T-helper 1 cell treated with Interleukin-12 subunit alpha and Interleukin-12 subunit beta and Interleukin-4 antibody, amounts not matched to agents 30 ng/mL and 1 ng/mL, for 36 hours (primary cell): Measurements from ENCODE around the gene CACNA1G. TPM values are rescaled to one million over a fixed set of nuclear protein-coding genes. Genes with fewer than 3 reads are reported as not detected.

ENCODE experiments used
- intact Hi-C: fragments of 100-400 bp; cut with micrococcal nuclease; formaldehyde crosslinking; loops from one replicate; pipeline ENCODE4 v1.15.1; 2024
- total RNA-seq: library from RNA; stranded (reverse); gene quantifications from 2 replicates; pipeline ENCODE4 v1.2.3, GENCODE V29; 2022

CACNA1G gene
- total RNA-seq, 1 donor from 2014 or later, result not detected

DNA sequence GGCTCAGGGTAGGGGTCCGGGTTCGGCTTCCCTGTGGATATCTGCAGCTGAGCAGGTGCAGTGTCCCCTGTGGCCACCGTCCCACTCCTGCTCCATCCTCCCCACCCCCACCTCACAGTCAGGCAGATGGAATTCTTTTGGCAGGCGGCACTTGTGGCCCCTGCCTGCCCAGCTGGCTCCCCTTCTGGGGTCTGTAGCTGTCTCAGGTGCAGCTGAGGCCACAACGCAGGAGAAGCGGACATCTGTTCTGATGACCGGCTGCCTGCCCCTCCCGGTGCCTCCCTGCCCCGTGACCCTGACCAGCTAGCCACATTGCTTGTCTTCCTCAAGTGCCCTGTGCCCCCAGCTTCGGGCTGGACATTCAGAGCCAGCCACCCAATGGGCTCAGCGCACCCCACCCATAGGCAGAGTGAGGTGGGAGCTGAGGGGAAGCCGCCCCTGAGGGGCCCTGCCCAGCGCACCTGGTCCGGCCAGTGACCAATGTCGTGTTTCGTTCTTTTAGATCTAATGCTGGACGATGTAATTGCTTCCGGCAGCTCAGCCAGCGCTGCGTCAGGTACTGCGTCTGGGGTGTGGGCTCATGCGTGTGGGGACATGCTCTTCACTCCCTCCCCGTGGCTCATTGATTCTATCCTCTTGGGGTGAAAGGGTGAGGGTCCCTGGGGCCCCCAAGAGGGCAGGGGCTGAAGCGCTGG, 49.0 kb downstream of the CACNA1G start:
- intact Hi-C loops, result no loop called here

DNA sequence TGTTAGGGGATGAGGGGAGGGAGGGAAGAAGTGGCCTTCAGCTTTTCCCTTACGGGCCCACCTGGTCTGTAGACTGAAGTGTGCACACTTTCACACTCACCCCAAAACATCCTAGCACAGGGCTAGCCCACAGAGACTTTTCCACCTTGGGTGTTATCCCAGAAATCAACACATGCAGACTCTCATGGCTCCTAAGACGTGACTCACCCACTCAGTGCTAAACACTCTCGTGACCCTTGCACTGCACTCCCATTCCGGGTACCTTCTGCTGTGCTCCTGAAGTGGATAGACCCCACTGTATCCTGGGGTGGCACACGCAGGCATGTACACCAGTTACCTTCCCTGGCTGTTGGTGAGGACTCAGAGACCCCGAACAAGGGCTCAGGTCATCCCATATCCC, 51.1 kb downstream of the CACNA1G start:
- intact Hi-C loops, result no loop called here

DNA sequence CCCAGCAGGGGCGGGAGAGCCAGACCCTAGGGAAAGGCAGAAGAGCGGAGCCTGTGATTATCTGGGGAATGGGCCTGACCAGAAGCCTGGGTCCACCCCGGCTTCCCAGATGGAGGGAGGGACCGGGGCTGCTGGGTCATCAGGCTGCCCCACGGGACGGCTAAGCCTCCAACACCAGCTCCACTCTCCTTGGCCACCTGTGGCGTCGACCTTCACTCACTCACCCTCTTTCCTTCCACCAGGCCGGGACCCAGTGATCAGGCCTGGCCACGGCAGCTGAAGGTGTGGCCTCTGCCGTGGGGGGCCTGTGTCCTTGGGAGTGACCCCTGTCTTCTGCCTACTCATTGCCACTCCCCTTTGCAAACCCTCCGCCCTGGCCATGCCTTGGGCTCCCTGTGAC, 51.8 kb downstream of the CACNA1G start:
- intact Hi-C loops, result no loop called here

DNA sequence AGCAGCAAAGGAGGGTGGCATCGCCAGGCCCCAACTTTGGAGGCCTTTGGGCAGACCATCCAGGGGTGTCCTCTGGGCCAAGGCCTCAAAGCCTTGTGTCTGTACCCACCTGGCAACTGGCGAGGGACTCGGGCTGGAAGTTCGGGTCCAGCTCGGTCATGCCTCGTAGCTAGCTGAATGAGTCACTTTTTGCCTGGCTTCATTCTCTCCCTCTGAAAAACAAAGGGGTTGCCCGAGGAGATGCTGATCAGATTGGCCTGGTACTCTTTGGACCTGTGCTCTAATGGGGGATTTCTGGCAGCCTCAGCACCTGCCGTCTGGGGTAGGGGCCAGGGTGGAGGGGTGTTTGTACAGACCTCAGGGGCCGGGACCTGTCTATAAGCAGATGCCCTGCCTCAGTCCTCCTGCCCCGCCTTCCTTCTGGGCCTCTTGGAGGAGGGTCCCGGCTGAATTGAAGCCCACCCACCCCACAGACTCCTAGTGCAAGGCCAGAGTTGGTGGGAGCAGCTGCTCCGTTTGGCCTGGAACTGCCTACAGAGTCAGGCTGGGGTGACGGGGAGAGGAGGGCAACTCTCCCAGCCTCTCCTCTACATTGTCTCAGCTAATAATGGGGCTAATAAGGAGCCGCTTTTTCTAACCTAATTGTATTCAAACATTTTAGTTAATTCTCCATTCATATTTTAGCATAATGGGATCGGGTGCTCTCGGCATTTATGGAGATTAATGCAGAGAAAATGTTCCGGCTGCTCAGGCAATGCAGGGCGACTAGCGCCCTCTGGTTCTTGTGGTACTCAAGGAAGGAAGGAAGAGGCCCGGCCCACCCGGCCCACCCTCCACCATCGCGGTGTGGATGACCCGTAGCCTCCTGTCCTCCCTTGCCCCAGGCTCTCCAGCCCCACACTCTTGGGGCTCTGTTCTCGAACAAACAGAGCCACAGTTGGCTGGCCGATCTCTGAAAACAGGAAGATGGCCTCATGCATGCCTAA, 52.8 kb downstream of the CACNA1G start:
- intact Hi-C loops, result no loop called here

DNA sequence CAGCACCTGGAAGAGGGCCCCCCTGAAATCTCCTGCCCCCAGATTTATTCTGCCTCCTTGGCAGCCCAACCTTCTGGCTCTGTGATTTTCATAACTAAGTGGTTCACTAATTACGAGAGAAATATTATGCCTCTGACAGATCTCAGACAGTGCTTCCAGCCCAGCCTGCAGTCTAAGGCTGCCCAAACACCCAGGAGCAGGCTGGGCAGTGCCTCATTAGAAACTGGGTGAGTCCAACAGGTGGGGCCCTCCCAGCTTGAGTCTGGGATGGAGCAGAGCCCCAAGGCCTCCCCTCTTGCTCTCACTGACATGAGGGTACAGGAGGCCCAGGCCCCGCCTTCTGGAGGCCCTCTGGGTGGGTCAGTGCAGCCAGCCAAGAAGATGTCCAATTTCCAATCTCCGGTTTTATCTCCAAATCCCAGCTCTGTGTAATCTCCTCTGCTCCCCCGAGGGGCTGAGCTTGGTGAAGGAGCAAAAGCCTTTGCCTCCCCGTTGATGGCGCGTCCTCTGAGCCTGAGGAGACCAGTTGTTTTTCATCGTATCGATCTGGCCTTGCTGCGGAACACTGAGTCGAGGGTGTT, 54.0 kb downstream of the CACNA1G start:
- intact Hi-C loops, result no loop called here

DNA sequence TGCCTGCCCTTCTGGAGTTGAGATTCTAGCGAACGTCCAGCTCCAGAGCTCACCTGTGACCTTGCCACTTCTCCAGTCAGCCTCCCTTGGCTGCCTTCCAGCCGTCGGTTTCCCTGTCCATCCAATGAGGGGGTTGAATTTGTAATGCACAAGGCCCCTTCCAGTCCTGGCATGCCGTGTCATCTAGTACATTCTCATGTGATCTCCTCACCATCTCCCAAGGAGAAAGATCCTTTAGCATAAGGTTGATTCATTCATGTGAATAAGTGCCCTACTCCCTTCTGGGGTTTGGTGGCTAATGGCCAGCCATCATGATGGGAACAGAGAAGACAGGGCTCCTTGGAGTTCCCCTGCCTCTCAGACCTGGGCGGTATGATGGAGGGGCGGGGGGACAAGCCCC, 55.3 kb downstream of the CACNA1G start:
- intact Hi-C loops, result no loop called here

DNA sequence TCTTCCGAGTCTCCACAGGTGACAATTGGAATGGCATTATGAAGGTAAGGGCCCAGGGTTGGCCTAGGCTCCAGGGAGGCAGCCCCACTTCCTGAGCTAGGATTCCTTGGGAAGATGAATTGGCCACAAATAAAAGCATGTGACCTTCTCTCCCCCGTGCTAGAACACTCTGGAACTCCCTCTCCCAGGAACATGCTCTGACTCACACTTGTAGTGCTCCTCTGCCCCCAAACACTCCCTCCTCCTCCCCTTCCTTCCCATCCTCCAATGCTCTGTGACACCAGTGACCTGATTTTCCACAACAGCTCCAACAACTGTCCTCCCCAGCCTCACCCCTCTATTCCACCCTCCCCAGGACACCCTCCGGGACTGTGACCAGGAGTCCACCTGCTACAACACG, 57.8 kb downstream of the CACNA1G start:
- intact Hi-C loops, result no loop called here

DNA sequence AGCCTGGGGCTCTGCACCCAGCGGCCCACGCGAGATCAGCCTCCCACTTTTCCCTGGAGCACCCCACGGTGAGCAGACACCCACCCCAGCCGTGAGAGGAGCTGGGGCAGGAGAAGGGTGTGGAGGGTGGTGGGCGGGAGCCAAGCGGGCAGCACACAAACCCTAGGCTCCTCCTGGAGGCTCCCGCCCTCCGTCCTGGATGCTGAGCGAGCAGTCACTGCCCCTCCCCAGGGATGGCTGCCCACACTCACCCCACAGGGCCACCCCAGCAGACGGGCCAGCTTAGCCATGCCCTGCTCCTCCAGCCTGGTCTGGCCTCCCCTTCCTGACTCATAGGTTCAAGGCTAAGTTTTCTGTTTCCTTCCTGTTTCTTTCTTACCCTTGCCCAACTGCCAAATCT, 58.4 kb downstream of the CACNA1G start:
- intact Hi-C loops, result no loop called here

DNA sequence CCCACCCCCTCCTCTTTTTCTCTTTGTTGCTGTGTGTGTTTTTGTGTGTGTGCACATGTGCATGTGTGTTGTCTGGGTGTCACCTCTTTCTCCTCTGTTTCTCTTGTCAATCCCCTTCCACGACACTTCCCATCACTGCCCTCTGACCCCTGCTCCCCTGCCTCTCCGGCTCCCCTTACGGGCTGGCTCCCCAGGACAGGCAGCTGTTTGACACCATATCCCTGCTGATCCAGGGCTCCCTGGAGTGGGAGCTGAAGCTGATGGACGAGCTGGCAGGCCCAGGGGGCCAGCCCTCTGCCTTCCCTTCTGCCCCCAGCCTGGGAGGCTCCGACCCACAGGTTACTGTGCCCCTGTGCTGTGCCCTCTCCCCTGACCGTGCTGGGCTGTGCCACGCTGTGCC, 59.0 kb downstream of the CACNA1G start:
- intact Hi-C loops, result no loop called here

DNA sequence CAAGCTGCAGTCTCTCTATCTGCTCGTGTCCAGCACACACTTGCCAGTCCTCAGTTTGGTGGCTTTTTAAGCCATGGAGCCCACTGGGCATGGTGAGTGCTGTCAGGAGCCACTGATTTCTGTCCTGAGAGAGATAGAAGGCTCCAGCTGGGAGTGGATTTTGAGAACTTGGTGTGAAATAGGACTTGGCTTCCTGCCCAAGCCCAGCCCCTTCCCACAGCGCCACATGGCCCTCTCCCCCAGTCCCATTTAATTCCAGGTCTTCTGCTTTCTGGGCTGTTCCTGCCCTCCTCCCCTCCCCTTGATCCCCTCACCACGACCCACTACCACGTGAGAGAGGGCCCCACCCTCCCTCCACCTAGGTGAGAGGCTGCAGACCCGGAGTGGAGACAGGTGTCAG, 59.7 kb downstream of the CACNA1G start:
- intact Hi-C loops, result no loop called here

DNA sequence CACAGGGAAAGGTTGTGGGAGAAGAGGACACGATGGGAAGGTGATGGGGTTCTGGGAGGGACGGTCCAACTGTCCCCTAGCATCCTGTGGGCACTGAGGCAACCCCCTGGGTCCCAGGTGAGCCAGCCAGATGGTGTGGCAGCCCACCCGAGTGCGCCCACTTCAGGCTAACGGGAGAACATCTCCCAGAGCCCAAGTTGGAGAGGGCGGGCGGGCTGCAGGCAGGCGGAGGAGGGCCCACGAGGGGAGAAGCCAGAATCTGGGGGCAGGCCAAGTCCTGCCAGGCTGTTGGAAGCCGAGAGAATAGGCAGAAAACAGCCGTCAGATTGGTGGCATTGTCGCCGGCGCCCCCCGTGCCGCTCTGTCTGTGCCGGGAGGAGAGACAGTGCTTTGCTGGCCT, 60.3 kb downstream of the CACNA1G start:
- intact Hi-C loops, result no loop called here

DNA sequence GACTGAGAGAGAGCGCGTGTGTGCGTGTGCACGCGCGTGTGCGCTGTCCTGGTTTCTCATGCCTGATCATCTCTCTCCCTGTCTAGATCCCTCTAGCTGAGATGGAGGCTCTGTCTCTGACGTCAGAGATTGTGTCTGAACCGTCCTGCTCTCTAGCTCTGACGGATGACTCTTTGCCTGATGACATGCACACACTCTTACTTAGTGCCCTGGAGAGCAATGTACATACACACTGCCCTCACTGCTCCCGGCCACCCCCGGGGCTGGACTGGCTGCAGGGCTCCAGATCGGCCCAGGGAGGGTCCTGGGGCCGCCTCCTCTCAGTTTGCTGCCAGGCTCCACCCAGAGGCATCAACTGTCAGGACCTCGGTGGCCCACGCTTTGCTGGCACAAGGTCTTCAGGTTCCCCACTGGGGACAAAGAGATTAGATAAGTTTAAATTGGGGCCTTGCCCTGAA, 61.1 kb downstream of the CACNA1G start:
- intact Hi-C loops, result no loop called here

DNA sequence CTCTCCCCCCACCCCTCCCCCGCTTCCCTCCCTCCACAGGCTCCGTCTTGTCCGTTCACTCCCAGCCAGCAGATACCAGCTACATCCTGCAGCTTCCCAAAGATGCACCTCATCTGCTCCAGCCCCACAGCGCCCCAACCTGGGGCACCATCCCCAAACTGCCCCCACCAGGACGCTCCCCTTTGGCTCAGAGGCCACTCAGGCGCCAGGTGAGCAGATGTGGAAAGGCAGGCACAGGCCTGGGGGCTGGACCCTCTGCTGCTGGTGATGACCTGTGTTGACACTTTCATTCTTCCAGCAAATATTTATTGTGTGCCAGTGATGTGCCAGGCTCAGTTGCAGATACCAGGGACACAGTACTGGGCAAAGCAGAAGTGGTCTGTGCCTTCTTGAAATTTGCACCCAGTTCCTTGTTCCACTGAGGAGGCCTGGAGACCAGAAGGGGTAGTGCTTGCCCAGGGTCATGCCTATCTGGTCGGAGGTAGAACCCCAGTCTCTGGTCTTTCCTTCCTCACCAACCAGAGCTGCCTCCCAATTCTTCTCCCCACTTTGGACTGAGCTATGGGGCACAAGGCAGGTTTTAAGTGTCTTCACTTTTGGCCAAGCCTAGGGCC, 63.9 kb downstream of the CACNA1G start:
- intact Hi-C loops, result no loop called here

DNA sequence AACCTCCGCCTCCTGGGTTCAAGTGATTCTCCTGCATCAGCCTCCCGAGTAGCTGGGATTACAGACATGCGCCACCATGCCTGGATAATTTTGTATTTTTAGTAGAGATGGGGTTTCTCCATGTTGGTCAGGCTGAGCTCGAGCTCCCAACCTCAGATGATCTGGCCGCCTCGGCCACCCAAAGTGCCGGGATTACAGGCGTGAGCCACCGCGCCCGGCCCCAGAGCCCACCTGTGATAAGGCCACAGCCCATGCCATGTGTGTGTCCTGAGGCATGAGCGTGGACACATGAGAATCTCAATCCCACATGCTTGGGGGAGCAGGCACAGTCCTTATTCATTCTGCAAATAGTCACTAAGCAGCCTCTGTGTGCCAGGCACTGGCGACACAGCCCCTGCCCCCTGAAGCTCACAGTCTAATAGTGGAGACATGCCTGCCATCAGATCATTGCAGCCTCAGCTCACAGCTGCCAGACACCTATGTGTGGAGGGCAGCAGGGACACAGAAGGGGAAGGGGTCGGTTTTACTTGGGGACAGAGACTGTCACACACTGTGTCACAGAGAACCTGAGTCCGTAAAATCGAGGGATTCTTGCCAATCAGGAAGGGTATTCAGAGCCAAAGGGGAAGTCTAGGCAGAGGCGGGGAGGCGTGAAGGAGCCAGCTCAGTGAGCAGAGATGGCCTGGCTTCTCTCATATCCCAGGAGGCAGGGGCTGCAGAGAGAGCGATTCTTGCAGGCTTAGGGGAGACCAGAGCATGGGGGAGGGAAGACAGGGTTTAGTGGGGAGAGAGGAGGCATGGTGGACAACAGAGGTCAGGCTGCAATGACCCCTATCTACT, 64.7 kb downstream of the CACNA1G start:
- intact Hi-C loops, result no loop called here

DNA sequence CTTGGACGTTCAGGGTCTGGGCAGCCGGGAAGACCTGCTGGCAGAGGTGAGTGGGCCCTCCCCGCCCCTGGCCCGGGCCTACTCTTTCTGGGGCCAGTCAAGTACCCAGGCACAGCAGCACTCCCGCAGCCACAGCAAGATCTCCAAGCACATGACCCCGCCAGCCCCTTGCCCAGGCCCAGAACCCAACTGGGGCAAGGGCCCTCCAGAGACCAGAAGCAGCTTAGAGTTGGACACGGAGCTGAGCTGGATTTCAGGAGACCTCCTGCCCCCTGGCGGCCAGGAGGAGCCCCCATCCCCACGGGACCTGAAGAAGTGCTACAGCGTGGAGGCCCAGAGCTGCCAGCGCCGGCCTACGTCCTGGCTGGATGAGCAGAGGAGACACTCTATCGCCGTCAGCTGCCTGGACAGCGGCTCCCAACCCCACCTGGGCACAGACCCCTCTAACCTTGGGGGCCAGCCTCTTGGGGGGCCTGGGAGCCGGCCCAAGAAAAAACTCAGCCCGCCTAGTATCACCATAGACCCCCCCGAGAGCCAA, 65.6 kb downstream of the CACNA1G start:
- intact Hi-C loops, result loop anchor here (1.0 kb wide), 2 partner anchors 79 to 144 kb away; partner anchors contain the start of gene SPATA20

DNA sequence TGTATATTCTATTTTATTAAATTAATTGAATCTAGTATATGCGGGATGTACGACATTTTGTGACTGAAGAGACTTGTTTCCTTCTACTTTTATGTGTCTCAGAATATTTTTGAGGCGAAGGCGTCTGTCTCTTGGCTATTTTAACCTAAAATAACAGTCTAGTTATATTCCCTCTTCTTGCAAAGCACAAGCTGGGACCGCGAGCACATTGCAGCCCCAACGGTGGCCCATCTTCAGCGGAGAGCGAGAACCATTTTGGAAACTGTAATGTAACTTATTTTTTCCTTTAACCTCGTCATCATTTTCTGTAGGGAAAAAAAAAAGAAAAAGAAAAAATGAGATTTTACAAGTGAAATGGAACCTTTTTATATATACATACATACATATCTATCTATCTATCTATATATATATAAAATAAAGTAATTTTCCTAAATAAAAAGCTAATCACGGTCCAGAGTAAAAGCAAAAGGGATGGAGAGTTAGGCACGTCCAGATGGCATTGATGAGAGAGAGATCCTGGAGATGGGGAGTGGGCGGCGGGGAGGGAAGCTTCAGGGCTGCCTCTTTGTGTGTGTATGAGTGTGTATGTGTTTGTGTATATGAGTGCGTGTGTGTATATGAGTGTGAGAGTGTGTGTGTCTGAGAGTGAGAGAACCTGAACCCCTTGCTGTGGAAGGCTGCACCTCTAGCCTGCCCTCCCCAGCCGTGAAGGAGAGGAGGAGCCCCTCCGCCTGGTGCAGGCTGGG, 66.7 kb downstream of the CACNA1G start:
- intact Hi-C loops, result no loop called here

DNA sequence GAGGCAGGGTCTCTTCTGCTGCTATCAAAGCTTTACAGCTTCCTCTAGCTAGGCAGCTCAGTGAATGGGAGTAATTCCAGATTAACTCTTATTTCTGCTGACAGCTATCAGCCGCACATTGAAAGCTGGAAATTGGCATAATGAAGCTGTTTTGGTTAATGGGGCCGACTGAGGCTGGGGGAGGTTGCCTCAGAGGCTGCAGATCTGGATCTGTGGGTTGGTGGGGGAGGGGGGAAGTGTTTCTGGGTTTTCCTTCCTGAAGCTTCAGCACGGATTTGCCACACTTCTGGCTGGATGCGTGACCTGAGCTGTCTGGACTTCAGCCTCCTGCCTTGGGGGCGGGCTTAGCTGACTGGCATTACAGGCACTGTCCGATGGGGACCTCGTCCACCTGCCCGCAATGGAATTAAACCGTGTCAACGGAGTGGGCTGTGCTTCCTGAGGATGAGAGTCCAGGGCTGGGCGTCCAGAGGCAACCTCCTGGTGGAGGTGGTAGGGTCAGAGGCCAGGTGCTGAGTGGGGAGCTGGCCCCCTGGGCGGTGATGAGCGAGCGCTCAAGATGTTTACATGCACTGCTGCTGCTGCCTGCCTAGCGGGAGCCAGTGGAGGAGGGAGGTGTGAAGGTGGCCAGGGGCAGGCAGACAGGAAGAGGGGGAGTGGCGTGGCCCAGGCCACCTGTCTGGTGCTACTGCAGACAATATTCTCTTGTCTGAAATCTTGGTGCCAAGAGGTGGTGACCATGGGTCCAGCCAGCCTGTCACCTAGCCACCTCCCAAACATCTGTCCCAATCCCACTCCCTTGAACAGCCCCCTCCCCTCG, 67.5 kb downstream of the CACNA1G start:
- intact Hi-C loops, result no loop called here

DNA sequence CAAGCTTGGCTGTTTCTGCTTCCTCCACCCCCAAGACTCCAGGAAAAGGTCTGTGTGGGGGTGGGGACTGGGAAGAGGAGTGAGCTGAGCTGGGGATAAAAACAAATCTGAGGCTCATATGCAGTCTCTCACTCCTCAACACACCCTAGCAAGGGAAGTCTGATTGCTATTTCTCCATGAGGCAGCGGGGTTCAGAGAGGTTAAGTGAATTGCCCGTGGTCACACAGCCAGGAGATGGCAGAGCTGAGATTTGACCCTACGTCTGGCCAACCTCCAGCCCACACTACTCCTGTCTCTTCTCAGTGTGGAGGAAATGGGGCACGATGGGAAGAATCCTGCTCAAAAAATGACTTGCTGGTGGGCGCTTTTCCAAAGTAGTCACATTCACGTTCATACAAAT, 69.4 kb downstream of the CACNA1G start:
- intact Hi-C loops, result loop anchor here (1.0 to 2.0 kb wide), 2 partner anchors 65 to 75 kb away; no protein-coding TSS in a partner anchor
